ENCODE results near the gene CFDP1. TPM values are rescaled to one million over a fixed set of nuclear protein-coding genes. Genes with fewer than 3 reads are reported as not detected.

The CFDP1 gene
- total and polyA plus RNA-seq, 2 of the 13 experiments (the other 11 are each of a cell fraction or from before 2014, with no cell fraction given): 78.6 to 153 TPM

- Histone ChIP-seq H3K4me3 (replicated peaks in 1 of 3; ENCODE audit: insufficient read depth in 1 of 3, low read depth in 2 of 3, low read length in 3 of 3) (peak overlapping the region in 2 of 3 experiments; percentile 21 to 96; a peak in 4 of 6 replicates), H2AFZ (ENCODE audit: low read length) (no peak overlapping the region), H3K4me1 (ENCODE audit: insufficient read depth, low read length) (peaks cover 76% of the 10 kb centered on the region), H3K9me3 (ENCODE audit: low read length) (no peaks in the 10 kb centered on the region), H3K27ac (ENCODE audit: extremely low read length, insufficient read depth, low read length) (peak overlapping the region; percentile 61), H3K9ac (ENCODE audit: insufficient read depth, low read depth, low read length) (peak overlapping the region; percentile 96), H3K79me2 (ENCODE audit: insufficient read depth, low read length) (peaks cover 79% of the 10 kb centered on the region), H3K27me3 (ENCODE audit: control insufficient read depth in 1 of 2, insufficient read depth in 2 of 2, low read length in 2 of 2) (no peaks in the 10 kb centered on the region), H3K4me2 (ENCODE audit: low read depth, low read length) (peak overlapping the region; percentile 98), H4K20me1 (ENCODE audit: insufficient read depth, low read length) (peaks cover 48% of the 10 kb centered on the region), H3K36me3 (replicated peaks in 1 of 2; ENCODE audit: control insufficient read depth in 1 of 2, insufficient read depth in 2 of 2, low read length in 2 of 2) (peaks cover 4 to 5% of the 10 kb centered on the region in 2 experiments; a peak in 1 of 5 replicates)
- intact Hi-C loops (cut with micrococcal nuclease; ENCODE audit: unreplicated experiment) (loop anchor here (1.0 to 5.0 kb wide), 3 partner anchors 23 to 200 kb away; partner anchors contain the start of gene TMEM170A), in situ Hi-C loops (cut with HindIII; ENCODE audit: extremely low pct_ligation_motif_present, low pct_unique_long_range_greater_than_20kb) (no loop called here)
- FAIRE-seq (peak; percentile 90), DNase-seq (ENCODE audit: low spot score) (peak; percentile 89), ATAC-seq (peak; percentile 84)
- no TSS peak for BruUV-seq (replicated peaks)
- 21% methylated on average over 8 of the region's 14 CpGs for WGBS (ENCODE audit: low lambda C conversion rate)
- ChIA-PET CTCF (ENCODE audit: low intra/inter-chr PET ratio, low total read pairs) (no interaction called here), POLR2A (interaction anchor here (0.8 to 9.3 kb wide), 10 partner anchors 10 to 172 kb away, joined by 3 to 151 read pairs (median 10); partner anchors contain the start of genes BCAR1 and CFDP1)
- TF ChIP-seq ZFP41 (CRISPR knock-in tag; IDR thresholded peaks at IDR 0.05; ENCODE audit: borderline replicate concordance) (no peak), TFDP2 (CRISPR knock-in tag; IDR thresholded peaks at IDR 0.05) (peak; percentile 57; the same call in 1 of the 2 replicates), ARHGAP35 (CRISPR knock-in tag; IDR thresholded peaks at IDR 0.05; ENCODE audit: borderline replicate concordance) (no peak; the same call in 1 of the 2 replicates), TRIM24 (CRISPR knock-in tag; IDR thresholded peaks at IDR 0.05) (no peak), MIER3 (CRISPR knock-in tag; IDR thresholded peaks at IDR 0.05; ENCODE audit: borderline replicate concordance) (0 out of 2 replicates have a peak, but pooled peaks have one; percentile 69), ZNF513 (CRISPR knock-in tag; conservative IDR thresholded peaks at IDR 0.05) (no peak), ZKSCAN5 (CRISPR knock-in tag; IDR thresholded peaks at IDR 0.05) (peak; percentile 75; the same call in 1 of the 2 replicates), ZNF337 (CRISPR knock-in tag; IDR thresholded peaks at IDR 0.05; ENCODE audit: borderline replicate concordance, low read depth) (no peak; the same call in 1 of the 2 replicates), TOE1 (CRISPR knock-in tag; IDR thresholded peaks at IDR 0.05) (no peak), GABPA (IDR thresholded peaks at IDR 0.05; ENCODE audit: low read depth, low read length) (no peak), GABPA (CRISPR knock-in tag; IDR thresholded peaks at IDR 0.05; ENCODE audit: low read depth) (peak; percentile 65), ETV5 (CRISPR knock-in tag; IDR thresholded peaks at IDR 0.05; ENCODE audit: borderline replicate concordance) (peak; percentile 50), ZBTB7A (CRISPR knock-in tag; IDR thresholded peaks at IDR 0.05) (peak; percentile 77; the same call in 1 of the 2 replicates), ATF1 (CRISPR knock-in tag; IDR thresholded peaks at IDR 0.05) (no peak), HNF4G (IDR thresholded peaks at IDR 0.05; ENCODE audit: borderline replicate concordance, low read depth, low read length) (peak; percentile 97), HNF4G (CRISPR knock-in tag; IDR thresholded peaks at IDR 0.05; ENCODE audit: borderline replicate concordance, low read depth) (peak; percentile 99), FOXA3 (CRISPR knock-in tag; IDR thresholded peaks at IDR 0.05) (peak; percentile 69), ZNF274 (CRISPR knock-in tag; IDR thresholded peaks at IDR 0.05) (0 out of 2 replicates have a peak, but pooled peaks have one; percentile 36), ZNF496 (CRISPR knock-in tag; IDR thresholded peaks at IDR 0.05; ENCODE audit: insufficient replicate concordance) (no peak), PLRG1 (conservative IDR thresholded peaks at IDR 0.05) (no peak), ZNF253 (CRISPR knock-in tag; IDR thresholded peaks at IDR 0.05; ENCODE audit: borderline replicate concordance) (no peak), E2F2 (CRISPR knock-in tag; IDR thresholded peaks at IDR 0.05; ENCODE audit: borderline replicate concordance) (no peak)
Observed at GRCh38 chr16:75262104-75262799, 171.1 kb downstream of the CFDP1 start.

Measured in HepG2 (cell line).